Left lobe of liver (tissue), 2 donors: ENCODE data around the gene NDST4. TPM values are rescaled to one million over a fixed set of nuclear protein-coding genes. Genes with fewer than 3 reads are reported as not detected.

ENCODE experiments used
- ATAC-seq: fragments of 200-7000 bp; cut with Tn5 transposase; one replicate; pipeline ENCODE4 v1.9.1; 2020; ENCODE audit warnings: mild to moderate bottlenecking, moderate library complexity
- DNase-seq: peaks from one replicate; pipeline ENCODE4 v3.0.0-alpha.2; 2020; ENCODE audit warnings: low spot score
- total RNA-seq: library from RNA; stranded (reverse); gene quantifications from one replicate; pipeline ENCODE4 v1.2.1, GENCODE V29; 2021
- donor health status: DM: no; HTN: no; CAD: no; lungs with moderate emphysema.
- donor health status: DM: no; HTN: yes; CAD: no.

NDST4 gene
- total RNA-seq, 1 donor from 2014 or later: not detected

DNA sequence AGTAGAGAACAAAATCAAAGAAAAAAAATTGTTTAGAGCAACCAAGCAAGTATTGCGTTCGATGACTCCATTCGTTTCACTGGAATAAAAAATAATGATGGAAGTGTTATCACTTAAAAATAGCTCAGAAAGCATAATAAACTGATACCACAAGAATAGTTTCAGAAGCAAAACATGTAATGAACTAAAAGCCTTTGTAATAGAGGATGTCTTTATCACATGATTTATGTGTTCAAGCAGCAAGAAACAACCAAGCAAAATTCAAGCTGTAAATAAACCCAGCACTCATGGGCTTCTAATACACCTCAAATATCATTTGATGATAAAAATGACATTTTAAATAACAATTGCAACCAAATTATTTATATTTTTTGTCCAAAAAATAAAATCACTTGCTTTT is 192.2 kb downstream of the NDST4 start:
- DNase-seq: no peak
- no peak for ATAC-seq

DNA sequence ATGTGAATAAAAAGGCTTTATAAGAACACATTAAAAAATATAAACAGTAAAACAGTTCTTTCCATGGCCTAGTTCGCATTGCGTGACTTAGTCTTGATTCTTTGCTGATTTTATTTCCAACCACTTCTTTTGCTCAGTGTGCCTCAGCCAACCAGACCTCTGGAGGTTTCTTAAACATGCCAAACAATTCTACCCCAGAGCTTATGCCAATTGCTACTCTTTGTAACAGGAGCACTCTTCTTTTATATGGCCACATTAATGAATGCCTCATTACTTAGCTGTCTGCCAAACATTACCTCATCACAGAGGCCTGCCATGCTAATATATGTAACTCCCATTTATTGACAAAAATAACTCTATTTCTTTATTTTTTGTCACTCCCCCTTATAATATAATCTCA is 202.3 kb downstream of the NDST4 start:
- DNase-seq: no peak
- no peak for ATAC-seq

- DNase-seq: no peak
- ATAC-seq: no peak
These were observed 205.9 kb downstream of the NDST4 start for GRCh38 chr4:114907568-114907967.

DNA sequence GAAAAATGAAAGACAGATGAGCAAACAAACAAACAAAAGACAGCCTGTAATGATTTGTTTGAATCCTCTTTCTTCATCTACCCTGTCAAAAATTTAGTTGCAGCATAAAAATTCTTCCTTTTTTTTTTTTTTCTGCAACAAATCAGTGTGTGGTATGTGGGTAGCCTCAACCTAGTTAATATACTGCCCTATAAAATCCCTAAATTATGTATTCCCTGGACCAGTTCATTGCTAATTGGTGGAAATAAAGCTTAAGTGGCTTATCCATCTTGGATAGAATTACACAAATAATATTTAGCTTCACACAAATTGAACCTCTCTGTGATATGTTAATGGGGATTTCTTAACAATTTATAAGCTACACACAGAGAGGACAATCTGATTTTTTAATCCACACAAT is 208.4 kb downstream of the NDST4 start:
- ATAC-seq (no peak), DNase-seq (no peak)

- DNase-seq (no peak), ATAC-seq (no peak)
These were observed 212.5 kb downstream of the NDST4 start for GRCh38 chr4:114900934-114901333.

DNA sequence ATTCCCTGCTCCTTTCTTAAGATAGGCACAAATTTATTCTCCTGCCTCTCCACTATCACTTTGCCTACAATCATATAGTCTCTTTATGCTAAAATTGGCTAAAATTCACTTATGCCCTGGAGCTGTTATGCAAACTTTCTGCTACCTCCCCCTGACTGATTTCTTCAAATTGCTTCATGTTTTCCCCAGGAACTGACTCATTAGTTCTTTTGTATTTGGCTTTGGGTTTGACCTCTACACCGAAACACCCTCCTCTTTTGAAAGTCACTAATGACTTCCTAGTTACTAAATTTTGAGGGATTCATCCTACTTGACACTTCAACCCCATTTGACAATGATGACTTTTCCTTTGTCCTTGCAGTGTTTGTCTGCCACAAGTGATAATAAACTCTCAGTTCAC is 222.6 kb downstream of the NDST4 start:
- ATAC-seq: no peak

GRCh38 chr4:114886761-114887160 is 226.7 kb downstream of the NDST4 start:
- ATAC-seq: no peak
- no peak for DNase-seq

More for the DNA sequence above, 222.6 kb downstream of the NDST4 start:
- DNase-seq: no peak

DNA sequence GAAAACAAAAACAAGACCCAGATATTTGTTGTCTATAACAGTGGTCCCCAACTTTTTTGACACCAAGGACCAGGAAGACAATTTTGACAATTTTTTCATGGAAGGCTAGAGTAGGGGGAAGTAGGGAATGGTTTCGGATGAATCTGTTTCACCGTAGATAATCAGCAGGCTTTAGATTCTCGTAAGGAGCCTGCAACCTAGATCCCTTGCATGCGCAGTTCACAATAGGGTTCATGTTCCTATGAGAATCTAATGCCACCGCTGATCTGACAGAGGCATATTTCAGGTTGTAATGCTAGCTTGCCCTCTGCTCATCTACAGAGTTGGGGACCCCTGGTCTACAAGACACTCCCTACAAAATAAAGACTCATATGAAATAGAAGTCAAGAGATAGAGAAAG is 229.8 kb downstream of the NDST4 start:
- ATAC-seq (no peak), DNase-seq (no peak)

GRCh38 chr4:114879916-114880669 is 233.3 kb downstream of the NDST4 start:
- ATAC-seq (no peak), DNase-seq (no peak)

DNA sequence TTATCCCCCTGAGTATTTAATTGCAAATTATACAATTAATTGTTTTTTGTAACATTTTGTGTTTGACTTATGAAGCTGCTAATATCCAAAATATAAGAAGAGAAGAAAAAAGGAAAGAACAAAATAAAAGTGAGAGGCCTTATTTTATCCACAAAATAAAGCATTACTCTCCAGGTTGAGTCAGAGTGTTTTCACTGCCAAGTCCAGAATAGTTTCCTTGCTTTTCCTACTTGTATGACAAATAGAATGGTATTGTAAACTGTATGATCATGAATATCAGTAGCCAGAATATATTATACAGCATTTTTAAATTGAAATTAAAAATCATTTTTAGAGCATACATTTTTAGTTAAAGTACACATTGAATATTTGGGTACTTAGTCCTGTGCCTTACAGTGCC is 237.8 kb downstream of the NDST4 start:
- DNase-seq: no peak
- no peak for ATAC-seq

GRCh38 chr4:114874321-114874720 is 239.1 kb downstream of the NDST4 start:
- DNase-seq: no peak
- no peak for ATAC-seq

- DNase-seq: no peak
- no peak for ATAC-seq
These were observed 242.4 kb downstream of the NDST4 start for GRCh38 chr4:114870987-114871386.

DNA sequence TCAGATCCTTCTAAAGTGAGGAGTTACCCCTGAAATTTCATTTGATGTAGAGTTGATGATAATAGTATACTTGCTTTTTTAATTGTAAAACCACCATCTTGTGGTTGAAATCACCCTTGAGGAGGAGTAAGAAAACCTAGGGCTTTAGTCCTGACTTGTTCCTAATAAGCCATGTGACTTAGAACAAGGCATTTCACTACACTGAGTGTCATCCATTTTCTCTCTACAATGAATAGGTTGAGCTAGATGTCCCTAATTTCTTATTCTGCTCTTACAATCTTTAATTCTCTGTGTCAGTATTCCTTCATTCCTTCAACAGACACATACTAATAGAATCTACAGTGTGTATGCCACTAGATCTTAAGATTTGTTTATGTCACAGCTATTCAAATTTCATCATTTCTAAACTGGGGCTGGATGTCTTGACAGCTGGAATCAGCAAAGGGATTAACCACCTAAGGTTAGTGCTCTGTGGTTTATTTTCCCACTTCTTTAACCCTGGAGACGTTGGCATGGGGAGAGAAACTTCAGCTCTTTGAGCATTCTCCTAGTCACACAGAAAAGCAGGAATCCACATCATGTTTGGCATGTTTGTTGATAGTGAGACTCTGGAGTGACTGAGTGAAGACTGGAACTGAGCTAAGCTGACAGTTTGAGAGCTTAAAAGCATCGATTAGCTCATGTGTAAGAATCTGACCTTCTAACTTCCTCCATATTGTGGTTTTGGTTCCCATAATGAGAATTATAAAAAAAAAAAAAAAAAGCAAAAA is 246.3 kb downstream of the NDST4 start:
- ATAC-seq (no peak), DNase-seq (no peak)

- no peak for DNase-seq
- no peak for ATAC-seq
These were observed 249.4 kb downstream of the NDST4 start for GRCh38 chr4:114864060-114864459.

GRCh38 chr4:114860786-114861185 is 252.6 kb downstream of the NDST4 start:
- no peak for ATAC-seq
- DNase-seq: no peak

- DNase-seq (no peak), ATAC-seq (no peak)
These were observed 255.6 kb downstream of the NDST4 start for GRCh38 chr4:114857831-114858230.

DNA sequence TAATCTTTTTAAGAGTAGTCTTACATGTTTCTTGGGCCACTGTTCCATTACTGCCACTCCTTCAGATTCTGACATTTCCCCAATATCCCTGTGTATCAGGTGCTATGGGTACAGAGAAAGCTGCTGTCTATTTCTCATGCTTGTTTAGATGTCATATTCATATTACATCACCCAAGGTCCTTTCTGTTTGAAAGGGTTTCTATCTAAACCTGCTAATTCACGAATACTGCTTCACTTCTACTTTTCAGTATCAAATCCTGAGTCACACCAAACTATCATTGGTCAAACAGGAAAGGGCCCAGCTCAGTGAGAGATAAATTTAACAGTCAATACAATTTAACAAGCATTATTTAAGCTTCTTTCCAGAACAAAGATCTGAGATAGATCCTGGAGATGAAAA is 273.4 kb downstream of the NDST4 start:
- DNase-seq (no peak), ATAC-seq (no peak)

DNA sequence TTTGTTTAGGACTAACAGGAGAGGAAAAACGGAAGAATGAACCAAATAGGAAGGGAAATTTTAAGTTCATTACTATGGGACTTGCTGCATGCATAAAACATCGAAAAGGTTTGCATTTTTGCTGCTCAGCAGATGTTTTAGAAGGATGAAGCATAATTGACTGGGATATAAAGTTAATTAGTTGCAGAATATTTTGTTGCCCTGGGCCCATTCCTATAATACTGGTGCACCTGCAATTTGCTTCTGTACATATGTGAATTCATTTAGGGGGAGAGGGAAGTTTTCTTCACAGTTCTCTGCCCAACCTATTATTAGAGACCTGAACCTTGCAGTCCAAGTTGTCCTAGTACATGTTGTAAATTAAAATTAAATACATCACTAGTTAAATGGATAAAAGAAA is 282.8 kb downstream of the NDST4 start:
- ATAC-seq: no peak
- no peak for DNase-seq

GRCh38 chr4:114827651-114828050 is 285.8 kb downstream of the NDST4 start:
- ATAC-seq (no peak), DNase-seq (no peak)

DNA sequence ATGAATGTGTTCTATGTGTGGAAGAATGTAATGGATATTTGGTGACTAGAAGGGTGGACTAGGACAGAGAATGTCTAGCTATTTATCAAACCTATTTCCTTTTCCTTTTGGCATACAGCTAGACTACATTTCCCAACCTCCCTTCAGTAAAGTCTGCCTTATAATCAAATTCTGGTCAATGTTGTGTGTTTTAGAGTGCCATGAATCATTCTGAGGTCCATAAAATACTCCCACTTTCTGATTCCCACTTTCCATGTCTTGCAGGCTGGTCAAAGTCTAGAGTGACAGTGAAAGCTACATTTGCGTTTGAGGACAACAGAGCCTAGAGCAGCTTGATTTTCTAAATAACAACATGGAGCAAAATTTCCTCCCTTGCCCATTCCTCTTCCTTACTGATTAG is 297.7 kb downstream of the NDST4 start:
- DNase-seq: no peak
- no peak for ATAC-seq

- ATAC-seq (no peak), DNase-seq (no peak)
These were observed 299.5 kb downstream of the NDST4 start for GRCh38 chr4:114813961-114814360.

DNA sequence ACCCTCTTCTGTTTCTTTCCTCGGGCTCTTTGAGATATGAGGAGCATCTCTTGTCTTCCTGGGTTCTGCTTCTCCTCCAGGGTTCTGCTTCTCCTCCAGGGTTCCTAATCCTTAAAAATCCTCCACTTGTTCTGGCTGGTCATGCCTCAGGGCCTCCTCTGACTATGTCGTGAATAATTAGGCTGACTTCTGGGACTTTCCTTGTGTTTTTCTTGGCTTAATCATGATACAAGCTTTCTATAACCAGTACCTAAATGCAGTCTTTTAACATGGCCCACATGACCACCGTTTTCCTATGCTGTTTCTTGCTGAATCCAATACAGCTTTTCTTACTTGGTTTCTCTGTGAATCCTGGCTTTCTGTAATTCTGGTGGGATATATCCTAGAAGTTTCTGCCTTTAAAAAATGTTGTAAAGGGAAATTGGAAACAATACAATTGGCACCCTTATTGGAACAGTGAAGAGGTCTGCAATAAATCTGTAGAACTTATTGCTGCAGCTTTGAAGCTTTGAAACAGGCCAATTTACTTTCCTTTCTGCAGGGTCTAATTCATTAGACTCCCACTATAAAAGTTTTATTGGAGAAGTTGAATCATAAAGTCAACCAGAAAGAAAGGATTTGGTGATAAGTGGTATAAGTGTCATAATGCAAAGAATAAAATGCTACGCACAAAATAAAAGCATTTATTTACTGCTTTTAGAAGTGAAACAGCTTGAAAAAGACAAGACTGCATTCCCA is 301.7 kb downstream of the NDST4 start:
- DNase-seq: no peak
- ATAC-seq: no peak
